Loucy (cell line): Measurements from ENCODE around the gene PARP12.
A peak's percentile ranks its signal among the peaks of the same experiment; 100 is the strongest.

Experiments
- H2AFZ ChIP-seq: fragments of 200-600 bp; sonication (generic); 2 replicates; pipeline ENCODE4 v1.6.0; 2016; ENCODE audit warnings: antibody characterized with exemption, mild to moderate bottlenecking, low read length, moderate library complexity
- H3F3A ChIP-seq: fragments of 200-600 bp; 2 replicates; pipeline ENCODE4 v1.6.0; 2016; ENCODE audit warnings: antibody characterized with exemption, low read depth, mild to moderate bottlenecking
- H3K27me3 ChIP-seq: fragments of 200-600 bp; sonication (generic); 2 replicates; pipeline ENCODE4 v1.6.1; 2014; ENCODE audit warnings: low read length, mild to moderate bottlenecking; ENCODE audit not compliant: insufficient read depth, poor library complexity, severe bottlenecking
- H3K36me3 ChIP-seq: fragments of 200-600 bp; sonication (generic); 2 replicates; pipeline ENCODE4 v1.6.1; 2016; ENCODE audit warnings: low read length; ENCODE audit not compliant: insufficient read depth
- H3K4me1 ChIP-seq: fragments of 200-600 bp; sonication (generic); 2 replicates; pipeline ENCODE4 v1.5.1; 2014; ENCODE audit warnings: low read length, mild to moderate bottlenecking; ENCODE audit not compliant: insufficient read depth, poor library complexity, severe bottlenecking
- H3K4me2 ChIP-seq: fragments of 200-600 bp; sonication (generic); 2 replicates; pipeline ENCODE4 v1.6.0; 2014; ENCODE audit warnings: antibody characterized with exemption, low read length, low read depth, mild to moderate bottlenecking; ENCODE audit not compliant: poor library complexity, severe bottlenecking
- H3K4me3 ChIP-seq: fragments of 200-600 bp; sonication (generic); 2 replicates; pipeline ENCODE4 v1.5.1; 2014; ENCODE audit warnings: low read length, mild to moderate bottlenecking, mixed read lengths; ENCODE audit not compliant: poor library complexity, severe bottlenecking
- H3K79me2 ChIP-seq: fragments of 200-600 bp; sonication (generic); 2 replicates; pipeline ENCODE4 v1.6.1; 2014; ENCODE audit warnings: low read length; ENCODE audit not compliant: insufficient read depth
- H3K9ac ChIP-seq: fragments of 200-600 bp; sonication (generic); 2 replicates; pipeline ENCODE4 v1.6.0; 2014; ENCODE audit warnings: mild to moderate bottlenecking, low read depth, low read length, moderate library complexity; ENCODE audit not compliant: poor library complexity, severe bottlenecking
- H3K9me2 ChIP-seq: fragments of 200-600 bp; sonication (generic); replicated peaks from 2 replicates; pipeline ENCODE4 v1.6.1; 2016; ENCODE audit warnings: low read depth, low read length, mixed read lengths
- H3K9me3 ChIP-seq: fragments of 200-600 bp; sonication (generic); 2 replicates; pipeline ENCODE4 v1.6.1; 2014; ENCODE audit warnings: mild to moderate bottlenecking, antibody characterized with exemption, low read length, low read depth; ENCODE audit not compliant: insufficient read depth
- H4K20me1 ChIP-seq: fragments of 200-600 bp; sonication (generic); 2 replicates; pipeline ENCODE4 v1.6.0; 2014; ENCODE audit warnings: antibody characterized with exemption, low read length, mild to moderate bottlenecking; ENCODE audit not compliant: insufficient read depth, poor library complexity, severe bottlenecking
- EZH2phosphoT487 ChIP-seq: fragments of 200-600 bp; IDR thresholded peaks from 2 replicates; pipeline ENCODE4 v1.6.1; 2018; ENCODE audit warnings: antibody characterized with exemption, mild to moderate bottlenecking, moderate library complexity, borderline replicate concordance
- TF ChIP-seq, protein P1 (sequence below): fragments of 200-600 bp; sonication (generic); conservative IDR thresholded peaks from 2 replicates; pipeline ENCODE4 v1.5.1; 2014; ENCODE audit warnings: mild to moderate bottlenecking, antibody characterized with exemption, low read length

The PARP12 gene

DNA sequence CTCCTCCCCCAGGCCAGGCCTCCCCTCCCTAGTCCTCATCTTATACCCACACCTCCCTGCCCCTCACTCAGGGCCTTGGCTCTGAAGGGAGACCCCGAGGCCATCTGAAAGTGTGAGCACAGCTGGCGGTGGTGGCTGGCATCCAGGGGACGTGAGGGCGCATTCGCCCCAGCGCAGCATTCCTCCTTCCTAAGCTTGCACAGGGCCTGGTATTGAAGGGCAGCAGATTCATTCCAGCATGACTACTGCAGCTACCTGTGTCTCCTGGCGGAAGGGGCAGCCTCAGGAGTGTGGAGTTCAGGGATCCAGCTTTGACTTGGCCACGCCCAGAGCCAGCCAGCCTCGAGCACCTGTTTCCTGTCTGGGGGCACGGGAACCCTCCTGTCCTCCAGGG lies 72.6 kb downstream of the PARP12 start:
- Histone ChIP-seq H3K4me2 (no peak overlapping the region), H3K4me1 (peaks cover 9% of the 10 kb centered on the region), H3K9me2 (no peaks in the 10 kb centered on the region), H3K4me3 (no peak overlapping the region), H2AFZ (no peak overlapping the region), H3K27me3 (no peaks in the 10 kb centered on the region), H3K36me3 (no peaks in the 10 kb centered on the region), H3K9ac (no peak overlapping the region), H3K79me2 (no peaks in the 10 kb centered on the region), H4K20me1 (no peaks in the 10 kb centered on the region), H3F3A (no peaks in the 10 kb centered on the region), H3K9me3 (no peaks in the 10 kb centered on the region)
- TF ChIP-seq EZH2phosphoT487 = no peak
- TF ChIP-seq, protein P1, sequence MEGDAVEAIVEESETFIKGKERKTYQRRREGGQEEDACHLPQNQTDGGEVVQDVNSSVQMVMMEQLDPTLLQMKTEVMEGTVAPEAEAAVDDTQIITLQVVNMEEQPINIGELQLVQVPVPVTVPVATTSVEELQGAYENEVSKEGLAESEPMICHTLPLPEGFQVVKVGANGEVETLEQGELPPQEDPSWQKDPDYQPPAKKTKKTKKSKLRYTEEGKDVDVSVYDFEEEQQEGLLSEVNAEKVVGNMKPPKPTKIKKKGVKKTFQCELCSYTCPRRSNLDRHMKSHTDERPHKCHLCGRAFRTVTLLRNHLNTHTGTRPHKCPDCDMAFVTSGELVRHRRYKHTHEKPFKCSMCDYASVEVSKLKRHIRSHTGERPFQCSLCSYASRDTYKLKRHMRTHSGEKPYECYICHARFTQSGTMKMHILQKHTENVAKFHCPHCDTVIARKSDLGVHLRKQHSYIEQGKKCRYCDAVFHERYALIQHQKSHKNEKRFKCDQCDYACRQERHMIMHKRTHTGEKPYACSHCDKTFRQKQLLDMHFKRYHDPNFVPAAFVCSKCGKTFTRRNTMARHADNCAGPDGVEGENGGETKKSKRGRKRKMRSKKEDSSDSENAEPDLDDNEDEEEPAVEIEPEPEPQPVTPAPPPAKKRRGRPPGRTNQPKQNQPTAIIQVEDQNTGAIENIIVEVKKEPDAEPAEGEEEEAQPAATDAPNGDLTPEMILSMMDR = no peak

DNA sequence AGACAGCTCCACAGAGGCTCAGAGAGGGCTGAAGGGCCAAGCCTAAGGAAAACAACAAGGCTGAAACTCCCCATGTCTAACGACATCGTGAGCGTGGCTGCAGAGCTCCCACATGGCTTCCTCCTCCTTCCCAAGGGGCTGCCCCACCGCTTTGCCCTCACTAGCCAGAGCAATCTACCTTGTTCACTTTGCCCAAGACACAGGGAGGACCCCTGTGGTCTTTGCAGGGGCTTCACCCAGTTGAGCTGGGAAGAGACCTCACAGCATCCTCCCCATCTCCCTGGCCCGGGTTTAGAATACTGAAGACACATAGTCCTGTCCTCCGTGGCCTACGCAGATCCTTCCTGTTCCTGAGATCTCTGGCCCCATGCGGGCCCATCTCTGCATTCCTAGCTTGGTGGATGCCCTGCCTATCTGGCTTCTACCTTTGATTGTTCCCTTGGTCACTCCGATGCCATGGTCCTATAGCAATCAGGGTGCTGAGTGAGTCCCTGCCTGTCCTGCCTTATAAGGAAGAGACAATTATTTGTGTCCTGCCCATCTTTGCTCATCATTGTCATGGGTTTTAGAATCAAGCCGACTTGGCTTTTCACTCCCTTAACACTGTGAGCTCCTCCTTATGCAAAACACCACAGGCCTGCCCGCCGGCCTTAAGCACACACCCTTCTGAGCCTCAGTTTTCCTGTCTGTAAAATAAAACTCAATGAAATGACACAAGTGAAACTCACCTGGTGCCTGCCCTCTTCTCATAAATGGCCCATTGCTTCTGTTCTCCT lies 73.2 kb downstream of the PARP12 start:
- Histone ChIP-seq H3K9me3 (no peaks in the 10 kb centered on the region), H3K79me2 (no peaks in the 10 kb centered on the region), H3K4me1 (peaks cover 9% of the 10 kb centered on the region), H3K4me3 (no peak overlapping the region), H3K9me2 (no peaks in the 10 kb centered on the region), H3K9ac (no peak overlapping the region), H3K27me3 (no peaks in the 10 kb centered on the region), H4K20me1 (no peaks in the 10 kb centered on the region), H2AFZ (no peak overlapping the region), H3K4me2 (no peak overlapping the region), H3K36me3 (no peaks in the 10 kb centered on the region), H3F3A (no peaks in the 10 kb centered on the region)
- TF ChIP-seq, protein P1 = no peak
- TF ChIP-seq EZH2phosphoT487 = no peak

DNA sequence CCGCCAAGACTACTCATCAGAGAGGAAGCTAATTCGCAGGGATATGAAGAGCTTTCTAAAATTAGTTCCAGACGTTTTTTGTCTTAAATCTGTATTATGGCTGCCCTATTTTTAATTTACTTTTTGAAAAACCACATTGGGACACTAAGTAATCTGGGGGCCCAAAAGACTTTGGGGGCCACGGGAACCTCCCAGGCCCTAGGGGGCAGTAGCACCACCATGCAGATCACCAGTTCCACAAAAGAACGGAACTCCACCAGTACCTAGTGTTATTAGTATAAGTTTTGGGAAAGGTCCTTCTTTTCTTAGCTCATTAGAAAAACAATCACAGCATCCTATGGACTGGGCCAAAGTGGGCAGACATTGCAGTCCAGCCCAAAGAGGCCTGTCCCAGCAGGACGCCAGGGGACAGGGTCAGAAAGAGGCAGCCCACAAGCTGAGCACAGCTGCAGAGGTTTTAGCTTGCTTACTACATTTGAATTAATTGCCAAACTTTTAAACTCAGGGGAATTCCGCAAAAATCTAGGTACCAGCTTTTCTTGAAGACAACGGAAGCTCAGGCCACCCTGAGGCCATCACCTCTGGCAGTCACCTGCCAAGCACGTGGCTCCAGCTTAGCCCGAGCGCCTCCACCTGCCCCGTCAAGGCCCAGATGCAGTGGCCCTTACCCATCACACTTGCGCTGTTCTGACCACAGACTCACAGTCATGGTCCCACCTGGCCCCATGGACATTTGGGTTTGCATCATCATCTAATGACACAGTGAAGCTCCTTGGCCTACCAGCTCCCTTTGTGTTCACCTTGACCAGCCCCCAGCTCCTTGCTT lies 74.8 kb downstream of the PARP12 start:
- TF ChIP-seq, protein P1 = peak; percentile 42
- no peak for TF ChIP-seq EZH2phosphoT487
- no peaks in the 10 kb centered on the region for H4K20me1 ChIP-seq
- H3K4me1 ChIP-seq = peaks cover 9% of the 10 kb centered on the region

More for the DNA sequence above, 74.8 kb downstream of the PARP12 start:
- no peaks in the 10 kb centered on the region for H3K9me2 ChIP-seq
- no peaks in the 10 kb centered on the region for H3K79me2 ChIP-seq
- H2AFZ ChIP-seq = no peak overlapping the region
- no peaks in the 10 kb centered on the region for H3K9me3 ChIP-seq
- no peaks in the 10 kb centered on the region for H3K36me3 ChIP-seq
- no peak overlapping the region for H3K4me2 ChIP-seq
- no peak overlapping the region for H3K4me3 ChIP-seq
- H3K9ac ChIP-seq = no peak overlapping the region
- no peaks in the 10 kb centered on the region for H3K27me3 ChIP-seq
- H3F3A ChIP-seq = no peaks in the 10 kb centered on the region
